HG03565 (cell line): Measurements from ENCODE around the gene PCNT.
"Not testable (repeated sequence)": the region's sequence is repeated elsewhere in the genome, so short reads cannot be mapped to it uniquely, and the experiment has no call there.

Experiments
- ATAC-seq: cut with Tn5 transposase; IDR thresholded peaks from one replicate; pipeline ENCODE4 v1.9.1; 2021; ENCODE audit warnings: mild to moderate bottlenecking, moderate library complexity; ENCODE audit not compliant: unreplicated experiment

The PCNT gene

GRCh38 chr21:46442938-46443337 lies 119.0 kb downstream of the PCNT start:
- no peak for ATAC-seq

- ATAC-seq = no peak
Observed at GRCh38 chr21:46443910-46444309, 120.0 kb downstream of the PCNT start.

DNA sequence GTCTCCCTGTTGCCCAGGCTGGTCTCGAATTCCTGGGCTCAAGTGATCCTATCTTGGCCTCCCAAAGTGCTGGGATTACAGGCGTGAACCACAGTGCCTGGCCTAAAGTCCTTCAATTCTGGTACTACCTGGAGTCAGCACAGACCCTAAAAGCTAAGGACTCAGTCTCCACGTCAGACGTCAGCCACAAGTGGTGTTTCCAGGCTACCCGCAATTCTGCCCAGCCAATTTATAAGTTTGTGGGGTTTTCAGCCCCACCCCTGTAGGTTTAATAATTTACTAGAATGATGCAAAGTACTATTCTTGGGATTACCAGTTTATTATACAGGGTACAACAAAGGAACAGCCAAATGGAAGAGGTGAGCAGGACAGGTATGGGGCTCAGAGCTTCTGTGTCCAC lies 124.2 kb downstream of the PCNT start:
- no peak for ATAC-seq

GRCh38 chr21:46448855-46449254 lies 124.9 kb downstream of the PCNT start:
- not testable (repeated sequence) for ATAC-seq

DNA sequence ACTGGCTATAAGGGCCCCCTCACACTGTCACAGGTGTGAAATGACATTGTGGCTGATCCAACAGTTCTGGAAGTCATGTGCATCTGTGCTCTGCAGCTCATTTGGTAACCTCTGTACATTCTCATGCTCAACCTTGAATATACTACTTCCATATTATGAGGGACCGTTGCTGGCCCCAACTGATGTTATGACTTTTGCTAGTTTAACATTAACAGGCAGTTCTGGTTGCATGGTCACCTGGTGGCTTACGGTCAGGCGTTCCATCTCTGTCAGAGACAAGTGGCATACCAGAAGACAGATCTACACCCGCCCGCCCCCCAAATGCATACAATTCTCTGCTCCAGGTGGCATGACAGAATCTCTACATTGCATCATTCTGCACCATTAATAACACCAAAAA lies 128.8 kb downstream of the PCNT start:
- ATAC-seq = no peak

GRCh38 chr21:46454142-46454541 lies 130.2 kb downstream of the PCNT start:
- no peak for ATAC-seq

GRCh38 chr21:46454634-46455390 lies 130.9 kb downstream of the PCNT start:
- no peak for ATAC-seq

DNA sequence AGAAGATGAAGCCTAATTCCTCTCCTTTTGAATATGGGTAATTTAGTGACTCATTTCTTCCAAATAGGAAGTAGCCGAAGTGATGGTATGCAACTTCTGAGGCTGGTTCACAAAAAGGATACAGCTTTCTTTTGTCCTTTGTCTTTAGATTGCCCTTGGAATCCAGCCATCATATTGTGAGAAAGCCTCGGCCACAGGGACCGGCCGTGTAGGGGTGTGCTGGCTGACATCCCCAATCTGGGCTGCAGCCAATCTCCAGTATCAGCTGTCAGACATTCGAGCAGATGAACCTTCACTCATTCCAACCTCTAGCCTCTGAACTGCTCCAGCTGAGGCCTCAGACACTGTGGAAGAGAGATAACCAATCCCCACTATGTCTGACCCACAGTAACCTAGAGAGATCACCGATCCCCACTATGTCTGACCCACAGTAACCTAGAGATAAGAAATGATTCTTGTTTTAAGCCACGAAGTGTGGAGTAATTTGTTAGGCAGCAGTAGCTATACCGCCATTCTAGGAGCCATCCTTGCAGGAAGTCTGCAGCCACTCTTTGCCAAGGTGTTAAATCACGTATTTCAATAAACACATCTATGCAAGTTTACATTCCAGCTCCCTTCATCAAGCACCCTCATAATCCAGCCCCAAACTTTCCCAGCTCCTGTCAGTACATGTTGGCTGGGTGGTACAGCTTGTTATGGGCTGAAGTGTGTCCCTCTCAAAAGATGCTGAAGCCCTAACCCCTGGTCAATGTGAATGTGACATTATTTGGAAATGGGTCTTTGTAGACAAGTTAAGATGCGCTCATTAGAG lies 131.8 kb downstream of the PCNT start:
- no peak for ATAC-seq

DNA sequence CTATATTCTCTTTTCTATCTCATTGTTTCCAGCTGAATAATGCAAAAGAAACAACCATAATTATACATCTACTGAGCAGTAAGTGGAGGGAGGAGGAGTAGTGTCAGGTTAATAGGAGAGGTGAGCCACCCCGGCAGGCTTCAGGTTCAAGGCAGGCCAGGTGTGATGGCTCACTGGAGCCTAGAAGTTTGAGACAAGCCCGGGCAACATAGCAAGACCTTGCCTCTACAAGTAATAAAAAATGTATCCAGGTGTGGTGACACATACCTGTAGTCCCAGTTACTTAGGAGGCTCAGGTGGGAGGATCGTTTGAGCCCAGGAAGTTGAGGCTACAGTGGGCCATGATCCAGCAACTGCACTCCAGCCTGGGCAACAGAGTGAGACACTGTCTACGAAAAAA lies 132.8 kb downstream of the PCNT start:
- no peak for ATAC-seq

DNA sequence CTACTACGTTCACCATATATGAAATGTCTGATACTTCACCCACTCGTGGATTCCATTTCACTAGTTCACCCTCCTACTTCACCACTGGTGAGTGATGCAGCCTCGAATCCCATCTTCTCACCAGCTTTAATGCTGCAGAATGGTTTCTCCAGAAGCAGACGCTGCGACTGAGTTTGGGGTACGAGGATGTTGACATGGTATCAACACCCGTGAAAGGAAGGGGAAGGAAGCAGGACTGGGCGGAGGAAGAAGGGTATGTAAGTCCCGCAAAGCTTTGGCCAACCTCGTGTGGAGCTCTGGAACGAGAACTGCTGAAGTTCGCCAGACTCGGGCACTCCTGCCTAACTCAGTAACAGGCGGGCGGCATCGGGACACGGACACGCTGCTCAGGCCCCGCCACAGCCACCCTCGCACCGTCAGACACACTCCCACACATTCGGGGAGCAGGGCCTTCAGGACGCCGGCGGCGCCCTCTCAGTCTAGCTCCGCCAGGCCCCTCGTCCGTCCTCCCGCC lies 133.9 kb downstream of the PCNT start:
- peak; percentile 8 for ATAC-seq

DNA sequence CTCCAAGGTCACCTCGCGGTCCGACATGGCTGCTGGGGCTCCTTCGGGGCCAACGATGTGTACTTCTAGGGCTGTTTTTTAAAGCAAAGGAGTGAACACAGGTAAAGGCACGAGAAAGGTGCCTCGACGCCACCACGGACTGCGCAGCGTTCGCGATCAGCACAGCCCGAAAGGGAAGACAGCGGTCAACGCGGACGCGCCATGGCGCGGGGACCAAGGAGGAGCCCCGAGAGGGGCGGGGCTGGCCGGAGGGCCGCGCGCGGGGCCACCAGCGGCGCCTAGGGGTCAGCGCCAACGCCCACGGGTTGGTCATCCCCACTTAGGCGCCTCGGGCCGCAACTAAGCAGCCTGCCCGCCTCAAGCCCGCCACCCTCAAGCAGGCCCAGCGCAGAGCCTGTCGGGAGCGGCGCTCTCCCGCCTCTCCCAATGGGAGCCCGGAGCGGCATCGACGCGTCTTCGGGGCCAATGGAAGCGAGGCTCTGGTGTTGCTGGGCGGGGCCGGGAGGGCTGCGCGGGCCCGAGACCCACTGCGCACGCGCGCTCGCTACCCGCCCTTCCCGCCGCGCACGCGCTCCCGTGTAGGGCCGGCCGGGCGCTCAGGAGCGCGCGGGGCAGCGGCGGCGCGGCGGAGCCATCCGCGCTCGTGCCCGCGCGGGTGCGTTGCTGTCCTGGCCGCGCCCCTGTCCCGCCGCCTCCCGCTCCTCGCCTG lies 134.5 kb downstream of the PCNT start, which contains the start of gene DIP2A:
Gene DIP2A, plus strand, starts transcription at position 577 of the 709 bp plus-strand sequence. CDS start 241 bp downstream, outside the sequence.
- ATAC-seq = peak; percentile 94

DNA sequence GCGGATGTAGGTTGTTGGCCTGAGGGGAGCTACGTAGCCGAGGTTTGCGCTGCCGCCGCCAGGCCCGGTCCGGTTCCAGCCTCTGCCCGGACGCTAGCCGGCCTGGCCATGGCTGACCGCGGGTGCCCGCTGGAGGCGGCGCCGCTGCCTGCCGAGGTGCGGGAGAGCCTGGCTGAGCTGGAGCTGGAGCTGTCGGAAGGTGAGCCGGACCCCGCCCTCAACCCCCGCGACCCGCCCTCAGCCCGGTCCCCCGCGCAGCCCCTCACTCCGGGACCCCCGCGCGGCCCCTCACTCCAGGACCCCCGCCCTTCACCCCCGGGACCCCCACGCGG lies 135.0 kb downstream of the PCNT start:
- no peak for ATAC-seq

GRCh38 chr21:46459356-46460112 lies 135.6 kb downstream of the PCNT start:
- no peak for ATAC-seq

DNA sequence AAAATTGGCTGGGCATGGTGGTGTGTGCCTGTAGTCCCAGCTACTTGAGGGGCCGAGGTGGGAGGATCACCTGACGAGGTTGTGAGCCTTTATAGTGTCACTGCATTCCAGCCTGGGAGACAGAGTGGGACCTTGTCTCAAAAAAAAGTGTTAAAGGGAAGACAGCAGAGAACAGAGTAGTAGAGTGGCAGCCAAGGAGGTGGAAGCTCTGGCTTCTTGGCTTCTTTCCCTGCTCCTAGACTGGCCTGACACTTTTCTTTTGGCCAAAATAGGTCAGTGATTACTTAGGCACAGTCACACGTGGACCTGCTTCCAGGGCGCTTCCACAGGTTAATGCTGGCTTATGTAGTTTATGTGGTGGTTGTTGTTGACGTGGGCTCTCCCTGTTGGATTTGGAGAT lies 138.0 kb downstream of the PCNT start:
- ATAC-seq = no peak

GRCh38 chr21:46465153-46465552 lies 141.2 kb downstream of the PCNT start:
- ATAC-seq = not testable (repeated sequence)

- ATAC-seq = no peak
Observed at GRCh38 chr21:46465651-46466050, 141.7 kb downstream of the PCNT start.

GRCh38 chr21:46468108-46468774 lies 144.3 kb downstream of the PCNT start:
- ATAC-seq = no peak

- ATAC-seq = no peak
Observed at GRCh38 chr21:46469275-46469674, 145.3 kb downstream of the PCNT start.

GRCh38 chr21:46471514-46471913 lies 147.6 kb downstream of the PCNT start:
- ATAC-seq = no peak

DNA sequence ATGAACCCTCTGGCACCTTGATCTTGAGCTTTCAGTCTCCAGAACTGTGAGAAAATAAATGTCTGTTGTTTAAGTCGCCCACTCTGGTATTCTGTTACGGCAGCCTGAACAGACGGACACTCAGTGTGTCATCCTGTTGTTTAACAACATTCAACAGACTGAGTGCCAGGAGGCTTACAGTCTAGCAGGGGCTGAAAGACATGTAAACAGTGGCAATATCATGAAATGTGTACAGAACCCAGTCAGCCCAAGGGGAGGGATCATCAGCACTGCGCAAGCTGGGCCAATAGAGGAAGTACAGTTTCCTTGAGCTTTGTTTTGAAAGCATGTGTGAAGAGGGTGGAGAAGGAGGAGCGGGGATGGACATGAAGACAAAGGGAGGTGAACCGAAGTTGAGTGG lies 148.3 kb downstream of the PCNT start:
- no peak for ATAC-seq
